GM10248 (cell line): ENCODE measurements around the gene CC2D2A.

Source experiments
- CTCF ChIA-PET: fragments of 300-600 bp; sonication (Branson Sonifier 250); formaldehyde crosslinking; extraction: SDS; loops from one replicate; lab custom pipeline; 2021; ENCODE audit warnings: antibody characterized with exemption; lab: Yijun Ruan, JAX
- POLR2A ChIA-PET: fragments of 350-650 bp; sonication (Branson Sonifier 250); formaldehyde crosslinking; extraction: SDS; loops from one replicate; lab custom pipeline; 2020; ENCODE audit warnings: antibody characterized with exemption; lab: Yijun Ruan, JAX
- DNase-seq: peaks from one replicate; pipeline ENCODE4 v3.0.0; 2012; ENCODE audit errors: extremely low spot score
- CTCF ChIP-seq: IDR thresholded peaks from 2 replicates; pipeline ENCODE4 v1.5.1; 2012; ENCODE audit warnings: mild to moderate bottlenecking, low read depth; ENCODE audit errors: extremely low read depth, missing control alignments, control extremely low read depth

CC2D2A gene

GRCh38 chr4:15592799-15593198 lies 123.1 kb downstream of the CC2D2A start:
- TF ChIP-seq CTCF, result no peak
- ChIA-PET CTCF (interaction anchor here (1.5 to 1.9 kb wide), 2 partner anchors 19 to 27 kb away, joined by 3 to 4 read pairs; no protein-coding TSS in a partner anchor), POLR2A (no interaction called here)
- no peak for DNase-seq

- DNase-seq, result no peak
- ChIA-PET CTCF (interaction anchor here (2.8 kb wide), 1 partner anchor 12 kb away, joined by 14 read pairs; no protein-coding TSS in a partner anchor), POLR2A (no interaction called here)
- TF ChIP-seq CTCF, result no peak
These were observed 129.0 kb downstream of the CC2D2A start for GRCh38 chr4:15598644-15599043.

- DNase-seq, result no peak
- ChIA-PET POLR2A (no interaction called here), CTCF (interaction anchor here (0.7 to 1.2 kb wide), 2 partner anchors 14 to 23 kb away, joined by 3 read pairs; no protein-coding TSS in a partner anchor)
- no peak for TF ChIP-seq CTCF
These were observed 130.5 kb downstream of the CC2D2A start for GRCh38 chr4:15600176-15600575.

- TF ChIP-seq CTCF, result no peak
- POLR2A ChIA-PET, result no interaction called here
- CTCF ChIA-PET, result no interaction called here
- no peak for DNase-seq
These were observed 132.2 kb downstream of the CC2D2A start for GRCh38 chr4:15601862-15602261.

GRCh38 chr4:15605537-15605936 lies 135.9 kb downstream of the CC2D2A start:
- ChIA-PET CTCF (no interaction called here), POLR2A (no interaction called here)
- no peak for TF ChIP-seq CTCF
- DNase-seq, result no peak

- TF ChIP-seq CTCF, result no peak
- ChIA-PET POLR2A (no interaction called here), CTCF (interaction anchor here (3.3 kb wide), 1 partner anchor 12 kb away, joined by 14 read pairs; no protein-coding TSS in a partner anchor)
- no peak for DNase-seq
These were observed 141.2 kb downstream of the CC2D2A start for GRCh38 chr4:15610855-15611254.
